ENCODE measurements around the gene ISOC1.

ISOC1 gene

GRCh38 chr5:129096382-129096991, 1.9 kb downstream of the ISOC1 start:
- no peak for DNase-seq

GRCh38 chr5:129097498-129098296, 3.1 kb downstream of the ISOC1 start:
- DNase-seq: no peak

GRCh38 chr5:129098488-129099183, 4.1 kb downstream of the ISOC1 start:
- DNase-seq: no peak

- DNase-seq: no peak
Observed at GRCh38 chr5:129099184-129099569, 4.6 kb downstream of the ISOC1 start.

- DNase-seq: no peak
Observed at GRCh38 chr5:129101794-129102193, 7.2 kb downstream of the ISOC1 start.

- no peak for DNase-seq
Observed at GRCh38 chr5:129103397-129103796, 8.8 kb downstream of the ISOC1 start.

GRCh38 chr5:129104915-129105455, 10.4 kb downstream of the ISOC1 start:
- DNase-seq: no peak

- DNase-seq: no peak
Observed at GRCh38 chr5:129107637-129108036, 13.1 kb downstream of the ISOC1 start.

- DNase-seq: no peak
Observed at GRCh38 chr5:129110742-129111141, 16.2 kb downstream of the ISOC1 start.

GRCh38 chr5:129111351-129111750, 16.8 kb downstream of the ISOC1 start:
- DNase-seq: no peak

GRCh38 chr5:129112295-129112694, 17.7 kb downstream of the ISOC1 start:
- DNase-seq: no peak

- no peak for DNase-seq
Observed at GRCh38 chr5:129113867-129114266, 19.3 kb downstream of the ISOC1 start.

- no peak for DNase-seq
Observed at GRCh38 chr5:129114539-129115193, 20.1 kb downstream of the ISOC1 start.

- DNase-seq: no peak
Observed at GRCh38 chr5:129115680-129116079, 21.1 kb downstream of the ISOC1 start.

- no peak for DNase-seq
Observed at GRCh38 chr5:129116797-129117196, 22.2 kb downstream of the ISOC1 start.

GRCh38 chr5:129118405-129118804, 23.9 kb downstream of the ISOC1 start:
- no peak for DNase-seq

- no peak for DNase-seq
Observed at GRCh38 chr5:129118826-129119225, 24.3 kb downstream of the ISOC1 start.

- no peak for DNase-seq
Observed at GRCh38 chr5:129120158-129120581, 25.6 kb downstream of the ISOC1 start.

GRCh38 chr5:129122560-129122959, 28.0 kb downstream of the ISOC1 start:
- no peak for DNase-seq

GRCh38 chr5:129124608-129125007, 30.1 kb downstream of the ISOC1 start:
- no peak for DNase-seq

GRCh38 chr5:129125819-129126218, 31.3 kb downstream of the ISOC1 start:
- DNase-seq: no peak

GRCh38 chr5:129133553-129133952, 39.0 kb downstream of the ISOC1 start:
- no peak for DNase-seq

GRCh38 chr5:129135633-129136032, 41.1 kb downstream of the ISOC1 start:
- DNase-seq: no peak
